Peyer's patch (tissue), 4 donors: ENCODE measurements around the gene PAX7.

Source experiments
- CTCF ChIP-seq, 6 experiments: fragments of 450-650 bp in 4 of 6; fragments of 200-600 bp in 2 of 6; sonication (generic) in 1 of 6; IDR thresholded peaks; one replicate each; pipeline ENCODE4 v1.5.1; 2017 to 2019; ENCODE audit warnings: antibody characterized with exemption in 6 of 6, mild to moderate bottlenecking in 3 of 6, moderate library complexity in 1 of 6
- POLR2A ChIP-seq, 2 donors: fragments of 450-650 bp; IDR thresholded peaks; one replicate each; pipeline ENCODE4 v1.5.1; 2017; ENCODE audit warnings: antibody characterized with exemption in 2 of 2, mild to moderate bottlenecking in 2 of 2, moderate library complexity in 2 of 2

- TF ChIP-seq POLR2A (IDR thresholded peaks at IDR 0.05) (no peak), CTCF (IDR thresholded peaks at IDR 0.05) (no peak)
These were observed 121.8 kb downstream of the PAX7 start for GRCh38 chr1:18752409-18752808.
